ENCODE data around the gene GPC6.

GPC6 gene

GRCh38 chr13:93984876-93985275, 758.3 kb downstream of the GPC6 start:
- no peaks in the 10 kb centered on the region for H3K4me1 ChIP-seq (ENCODE audit: low read depth, poor library complexity, severe bottlenecking)
- no peaks in the 10 kb centered on the region for H4K20me1 ChIP-seq (ENCODE audit: insufficient read depth)
- H3K9ac ChIP-seq: no peak overlapping the region
- no peaks in the 10 kb centered on the region for H3K79me2 ChIP-seq (ENCODE audit: insufficient read depth, low read depth)
- no peak overlapping the region for H3K27ac ChIP-seq
- H3K27me3 ChIP-seq (ENCODE audit: insufficient read depth, low read depth): no peaks in the 10 kb centered on the region
- TF ChIP-seq CTCF (conservative IDR thresholded peaks at IDR 0.05; ENCODE audit: low read depth, low read length): no peak
- H3K4me2 ChIP-seq: no peak overlapping the region
- H2AFZ ChIP-seq (ENCODE audit: low read depth): no peak overlapping the region
- no peaks in the 10 kb centered on the region for H3K36me3 ChIP-seq (ENCODE audit: insufficient read depth)
- H3K4me3 ChIP-seq (IDR thresholded peaks at IDR 0.05; ENCODE audit: insufficient read depth, low read depth, low read length): no peak overlapping the region

- TF ChIP-seq CTCF (conservative IDR thresholded peaks at IDR 0.05; ENCODE audit: low read depth, low read length): no peak
- no peaks in the 10 kb centered on the region for H3K27me3 ChIP-seq (ENCODE audit: insufficient read depth, low read depth)
Measured at GRCh38 chr13:93987458-93987857, 760.9 kb downstream of the GPC6 start.

GRCh38 chr13:93991569-93991968, 765.0 kb downstream of the GPC6 start:
- H3K4me1 ChIP-seq (ENCODE audit: low read depth, poor library complexity, severe bottlenecking): no peaks in the 10 kb centered on the region
- H2AFZ ChIP-seq (ENCODE audit: low read depth): no peak overlapping the region
- H3K27me3 ChIP-seq (ENCODE audit: insufficient read depth, low read depth): no peaks in the 10 kb centered on the region
- H3K9ac ChIP-seq: no peak overlapping the region
- no peaks in the 10 kb centered on the region for H3K36me3 ChIP-seq (ENCODE audit: insufficient read depth)
- no peak overlapping the region for H3K27ac ChIP-seq
- H3K4me2 ChIP-seq: no peak overlapping the region
- H3K79me2 ChIP-seq (ENCODE audit: insufficient read depth, low read depth): no peaks in the 10 kb centered on the region
- no peaks in the 10 kb centered on the region for H4K20me1 ChIP-seq (ENCODE audit: insufficient read depth)
- TF ChIP-seq CTCF (conservative IDR thresholded peaks at IDR 0.05; ENCODE audit: low read depth, low read length): no peak
- no peak overlapping the region for H3K4me3 ChIP-seq (IDR thresholded peaks at IDR 0.05; ENCODE audit: insufficient read depth, low read depth, low read length)

More at GRCh38 chr13:93987458-93987857, 760.9 kb downstream of the GPC6 start:
- no peak overlapping the region for H3K4me2 ChIP-seq
- H2AFZ ChIP-seq (ENCODE audit: low read depth): no peak overlapping the region
- H3K36me3 ChIP-seq (ENCODE audit: insufficient read depth): no peaks in the 10 kb centered on the region
- no peaks in the 10 kb centered on the region for H3K79me2 ChIP-seq (ENCODE audit: insufficient read depth, low read depth)
- H3K27ac ChIP-seq: no peak overlapping the region
- H3K9ac ChIP-seq: no peak overlapping the region
- no peak overlapping the region for H3K4me3 ChIP-seq (IDR thresholded peaks at IDR 0.05; ENCODE audit: insufficient read depth, low read depth, low read length)
- no peaks in the 10 kb centered on the region for H3K4me1 ChIP-seq (ENCODE audit: low read depth, poor library complexity, severe bottlenecking)
- H4K20me1 ChIP-seq (ENCODE audit: insufficient read depth): no peaks in the 10 kb centered on the region

GRCh38 chr13:93996481-93996880, 769.9 kb downstream of the GPC6 start:
- H3K9ac ChIP-seq: no peak overlapping the region
- no peaks in the 10 kb centered on the region for H4K20me1 ChIP-seq (ENCODE audit: insufficient read depth)
- H3K27me3 ChIP-seq (ENCODE audit: insufficient read depth, low read depth): no peaks in the 10 kb centered on the region
- TF ChIP-seq CTCF (conservative IDR thresholded peaks at IDR 0.05; ENCODE audit: low read depth, low read length): no peak
- H3K27ac ChIP-seq: no peak overlapping the region
- H3K79me2 ChIP-seq (ENCODE audit: insufficient read depth, low read depth): no peaks in the 10 kb centered on the region
- H3K36me3 ChIP-seq (ENCODE audit: insufficient read depth): no peaks in the 10 kb centered on the region
- H3K4me1 ChIP-seq (ENCODE audit: low read depth, poor library complexity, severe bottlenecking): no peaks in the 10 kb centered on the region
- H2AFZ ChIP-seq (ENCODE audit: low read depth): no peak overlapping the region
- no peak overlapping the region for H3K4me3 ChIP-seq (IDR thresholded peaks at IDR 0.05; ENCODE audit: insufficient read depth, low read depth, low read length)
- H3K4me2 ChIP-seq: no peak overlapping the region
